HepG2 (cell line): ENCODE data around the gene SLC6A8. TPM values are rescaled to one million over a fixed set of nuclear protein-coding genes. Genes with fewer than 3 reads are reported as not detected.

Experiments
- ARID2 ChIP-seq: sonication (generic); formaldehyde crosslinking; IDR thresholded peaks from 2 replicates; pipeline ENCODE4 v1.8.1; 2022; ENCODE audit warnings: mild to moderate bottlenecking, missing genetic modification reagents, borderline replicate concordance
- GTF2F1 ChIP-seq: fragments of 150-350 bp; IDR thresholded peaks from 2 replicates; pipeline ENCODE4 v1.6.1; 2014; ENCODE audit warnings: low read length
- KLF16 ChIP-seq, 2 experiments: sonication (generic) in 1 of 2; formaldehyde crosslinking in 1 of 2; IDR thresholded peaks; 2 replicates each; pipeline versions ENCODE4 v1.6.1 to v1.8.0; 2016 to 2023; ENCODE audit warnings: missing genetic modification reagents in 2 of 2, missing compliant biosample characterization in 1 of 2
- PHF8 ChIP-seq: sonication (generic); formaldehyde crosslinking; IDR thresholded peaks from 2 replicates; pipeline ENCODE4 v1.5.0; 2020; ENCODE audit warnings: missing genetic modification reagents
- RAD21 ChIP-seq: fragments of 450-650 bp; formaldehyde crosslinking; IDR thresholded peaks from 2 replicates; pipeline ENCODE4 v1.5.0; 2020; ENCODE audit warnings: mild to moderate bottlenecking
- TAF1 ChIP-seq: sonication (generic); formaldehyde crosslinking; IDR thresholded peaks from 2 replicates; pipeline ENCODE4 v1.4.0; 2020; ENCODE audit warnings: missing genetic modification reagents
- ZBTB3 ChIP-seq: sonication (generic); formaldehyde crosslinking; IDR thresholded peaks from 2 replicates; pipeline ENCODE4 v1.4.0; 2020; ENCODE audit warnings: low read depth, mild to moderate bottlenecking, moderate library complexity, missing genetic modification reagents, borderline replicate concordance
- ZC3H13 ChIP-seq: sonication (generic); formaldehyde crosslinking; IDR thresholded peaks from 2 replicates; pipeline ENCODE4 v1.8.1; 2023; ENCODE audit warnings: mild to moderate bottlenecking, missing genetic modification reagents, moderate library complexity
- ZNF547 ChIP-seq: sonication (generic); formaldehyde crosslinking; IDR thresholded peaks from 2 replicates; pipeline ENCODE4 v1.5.1; 2020; ENCODE audit warnings: mild to moderate bottlenecking, missing genetic modification reagents
- polyA plus RNA-seq, 8 experiments: library from polyadenylated mRNA; depleted of rRNA in 3 of 8; stranded (reverse) in 7 of 8; unstranded in 1 of 8; fragments of >200 nt; fragmentation: Illumina TruSeq in 4 of 8; extraction: Trizol in 4 of 8; gene quantifications; 2 replicates each; pipeline versions ENCODE4 v1.2.1 to v1.2.3, GENCODE V29; 2011 to 2016; ENCODE audit warnings: low read depth in 4 of 8, missing spikeins in 1 of 8, mixed read lengths in 1 of 8; ENCODE audit not compliant: insufficient read depth in 1 of 8
- total RNA-seq, 5 experiments: library from RNA; depleted of rRNA; stranded (reverse); fragments of >200 nt; fragmentation: Illumina TruSeq; extraction: Trizol; gene quantifications; 2 replicates each; pipeline ENCODE4 v1.2.3, GENCODE V29; 2016; ENCODE audit warnings: low read depth in 1 of 5
- TF ChIP-seq, protein P1 (sequence below): sonication (generic); formaldehyde crosslinking; IDR thresholded peaks from 2 replicates; pipeline ENCODE4 v1.5.1; 2020; ENCODE audit warnings: mild to moderate bottlenecking, missing genetic modification reagents, borderline replicate concordance
- TF ChIP-seq, protein P2 (sequence below): sonication (generic); formaldehyde crosslinking; IDR thresholded peaks from 2 replicates; pipeline ENCODE4 v1.9.0; 2021; ENCODE audit warnings: mild to moderate bottlenecking, missing genetic modification reagents
- TF ChIP-seq, protein P3 (sequence below): sonication (generic); formaldehyde crosslinking; IDR thresholded peaks from 2 replicates; pipeline ENCODE4 v1.4.0; 2020; ENCODE audit warnings: missing genetic modification reagents, borderline replicate concordance

Gene SLC6A8
- total and polyA plus RNA-seq, 2 of the 13 experiments (the other 11 are each of a cell fraction or from before 2014, with no cell fraction given) = 13.9 to 176 TPM

DNA sequence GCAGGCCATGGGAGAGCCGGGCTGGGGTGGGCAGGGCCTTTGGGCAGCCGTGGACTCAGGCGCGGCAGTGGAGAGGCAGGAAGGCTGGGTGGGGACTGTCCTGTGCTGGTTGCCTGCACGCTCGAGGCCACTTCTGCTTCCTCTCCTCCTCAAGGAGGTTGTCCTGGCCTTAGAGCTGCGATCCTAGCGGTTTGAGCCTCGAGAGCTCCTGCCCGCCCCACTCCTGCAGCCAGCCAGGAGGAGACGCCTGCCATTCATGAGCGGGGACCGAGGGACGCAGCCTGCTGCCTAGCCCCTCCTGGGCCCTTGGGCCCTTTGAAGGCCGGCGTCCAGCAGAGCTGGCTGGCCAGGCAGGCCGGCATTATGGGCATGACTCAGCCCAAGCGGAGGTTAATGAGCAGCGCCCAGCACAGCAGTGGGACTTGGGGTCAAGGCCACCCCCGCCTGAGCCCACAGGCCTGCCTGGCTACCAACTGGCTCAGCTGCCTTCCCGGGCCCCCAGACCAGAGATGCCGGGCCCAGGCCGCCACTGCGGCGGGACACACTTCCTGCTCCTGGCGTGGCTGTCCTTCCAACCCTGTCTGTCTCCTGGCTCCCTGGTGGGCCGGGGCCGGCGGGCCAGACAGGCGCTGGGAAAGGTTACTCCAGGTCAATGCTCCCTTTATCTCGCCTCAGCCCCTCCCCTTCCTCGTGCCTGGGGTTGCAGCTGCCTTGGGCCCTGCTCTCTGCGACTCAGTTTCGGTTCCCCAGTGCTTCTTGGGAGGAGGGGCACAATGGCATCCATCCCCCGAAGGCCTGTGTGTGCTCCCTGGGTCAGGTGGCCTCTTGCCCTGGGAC lies 38.8 kb downstream of the SLC6A8 start (continued):
- TF ChIP-seq, protein P1, sequence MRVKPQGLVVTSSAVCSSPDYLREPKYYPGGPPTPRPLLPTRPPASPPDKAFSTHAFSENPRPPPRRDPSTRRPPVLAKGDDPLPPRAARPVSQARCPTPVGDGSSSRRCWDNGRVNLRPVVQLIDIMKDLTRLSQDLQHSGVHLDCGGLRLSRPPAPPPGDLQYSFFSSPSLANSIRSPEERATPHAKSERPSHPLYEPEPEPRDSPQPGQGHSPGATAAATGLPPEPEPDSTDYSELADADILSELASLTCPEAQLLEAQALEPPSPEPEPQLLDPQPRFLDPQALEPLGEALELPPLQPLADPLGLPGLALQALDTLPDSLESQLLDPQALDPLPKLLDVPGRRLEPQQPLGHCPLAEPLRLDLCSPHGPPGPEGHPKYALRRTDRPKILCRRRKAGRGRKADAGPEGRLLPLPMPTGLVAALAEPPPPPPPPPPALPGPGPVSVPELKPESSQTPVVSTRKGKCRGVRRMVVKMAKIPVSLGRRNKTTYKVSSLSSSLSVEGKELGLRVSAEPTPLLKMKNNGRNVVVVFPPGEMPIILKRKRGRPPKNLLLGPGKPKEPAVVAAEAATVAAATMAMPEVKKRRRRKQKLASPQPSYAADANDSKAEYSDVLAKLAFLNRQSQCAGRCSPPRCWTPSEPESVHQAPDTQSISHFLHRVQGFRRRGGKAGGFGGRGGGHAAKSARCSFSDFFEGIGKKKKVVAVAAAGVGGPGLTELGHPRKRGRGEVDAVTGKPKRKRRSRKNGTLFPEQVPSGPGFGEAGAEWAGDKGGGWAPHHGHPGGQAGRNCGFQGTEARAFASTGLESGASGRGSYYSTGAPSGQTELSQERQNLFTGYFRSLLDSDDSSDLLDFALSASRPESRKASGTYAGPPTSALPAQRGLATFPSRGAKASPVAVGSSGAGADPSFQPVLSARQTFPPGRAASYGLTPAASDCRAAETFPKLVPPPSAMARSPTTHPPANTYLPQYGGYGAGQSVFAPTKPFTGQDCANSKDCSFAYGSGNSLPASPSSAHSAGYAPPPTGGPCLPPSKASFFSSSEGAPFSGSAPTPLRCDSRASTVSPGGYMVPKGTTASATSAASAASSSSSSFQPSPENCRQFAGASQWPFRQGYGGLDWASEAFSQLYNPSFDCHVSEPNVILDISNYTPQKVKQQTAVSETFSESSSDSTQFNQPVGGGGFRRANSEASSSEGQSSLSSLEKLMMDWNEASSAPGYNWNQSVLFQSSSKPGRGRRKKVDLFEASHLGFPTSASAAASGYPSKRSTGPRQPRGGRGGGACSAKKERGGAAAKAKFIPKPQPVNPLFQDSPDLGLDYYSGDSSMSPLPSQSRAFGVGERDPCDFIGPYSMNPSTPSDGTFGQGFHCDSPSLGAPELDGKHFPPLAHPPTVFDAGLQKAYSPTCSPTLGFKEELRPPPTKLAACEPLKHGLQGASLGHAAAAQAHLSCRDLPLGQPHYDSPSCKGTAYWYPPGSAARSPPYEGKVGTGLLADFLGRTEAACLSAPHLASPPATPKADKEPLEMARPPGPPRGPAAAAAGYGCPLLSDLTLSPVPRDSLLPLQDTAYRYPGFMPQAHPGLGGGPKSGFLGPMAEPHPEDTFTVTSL (CRISPR knock-in tag) = no peak; the same call in 1 of the 2 replicates
- TF ChIP-seq, protein P2, sequence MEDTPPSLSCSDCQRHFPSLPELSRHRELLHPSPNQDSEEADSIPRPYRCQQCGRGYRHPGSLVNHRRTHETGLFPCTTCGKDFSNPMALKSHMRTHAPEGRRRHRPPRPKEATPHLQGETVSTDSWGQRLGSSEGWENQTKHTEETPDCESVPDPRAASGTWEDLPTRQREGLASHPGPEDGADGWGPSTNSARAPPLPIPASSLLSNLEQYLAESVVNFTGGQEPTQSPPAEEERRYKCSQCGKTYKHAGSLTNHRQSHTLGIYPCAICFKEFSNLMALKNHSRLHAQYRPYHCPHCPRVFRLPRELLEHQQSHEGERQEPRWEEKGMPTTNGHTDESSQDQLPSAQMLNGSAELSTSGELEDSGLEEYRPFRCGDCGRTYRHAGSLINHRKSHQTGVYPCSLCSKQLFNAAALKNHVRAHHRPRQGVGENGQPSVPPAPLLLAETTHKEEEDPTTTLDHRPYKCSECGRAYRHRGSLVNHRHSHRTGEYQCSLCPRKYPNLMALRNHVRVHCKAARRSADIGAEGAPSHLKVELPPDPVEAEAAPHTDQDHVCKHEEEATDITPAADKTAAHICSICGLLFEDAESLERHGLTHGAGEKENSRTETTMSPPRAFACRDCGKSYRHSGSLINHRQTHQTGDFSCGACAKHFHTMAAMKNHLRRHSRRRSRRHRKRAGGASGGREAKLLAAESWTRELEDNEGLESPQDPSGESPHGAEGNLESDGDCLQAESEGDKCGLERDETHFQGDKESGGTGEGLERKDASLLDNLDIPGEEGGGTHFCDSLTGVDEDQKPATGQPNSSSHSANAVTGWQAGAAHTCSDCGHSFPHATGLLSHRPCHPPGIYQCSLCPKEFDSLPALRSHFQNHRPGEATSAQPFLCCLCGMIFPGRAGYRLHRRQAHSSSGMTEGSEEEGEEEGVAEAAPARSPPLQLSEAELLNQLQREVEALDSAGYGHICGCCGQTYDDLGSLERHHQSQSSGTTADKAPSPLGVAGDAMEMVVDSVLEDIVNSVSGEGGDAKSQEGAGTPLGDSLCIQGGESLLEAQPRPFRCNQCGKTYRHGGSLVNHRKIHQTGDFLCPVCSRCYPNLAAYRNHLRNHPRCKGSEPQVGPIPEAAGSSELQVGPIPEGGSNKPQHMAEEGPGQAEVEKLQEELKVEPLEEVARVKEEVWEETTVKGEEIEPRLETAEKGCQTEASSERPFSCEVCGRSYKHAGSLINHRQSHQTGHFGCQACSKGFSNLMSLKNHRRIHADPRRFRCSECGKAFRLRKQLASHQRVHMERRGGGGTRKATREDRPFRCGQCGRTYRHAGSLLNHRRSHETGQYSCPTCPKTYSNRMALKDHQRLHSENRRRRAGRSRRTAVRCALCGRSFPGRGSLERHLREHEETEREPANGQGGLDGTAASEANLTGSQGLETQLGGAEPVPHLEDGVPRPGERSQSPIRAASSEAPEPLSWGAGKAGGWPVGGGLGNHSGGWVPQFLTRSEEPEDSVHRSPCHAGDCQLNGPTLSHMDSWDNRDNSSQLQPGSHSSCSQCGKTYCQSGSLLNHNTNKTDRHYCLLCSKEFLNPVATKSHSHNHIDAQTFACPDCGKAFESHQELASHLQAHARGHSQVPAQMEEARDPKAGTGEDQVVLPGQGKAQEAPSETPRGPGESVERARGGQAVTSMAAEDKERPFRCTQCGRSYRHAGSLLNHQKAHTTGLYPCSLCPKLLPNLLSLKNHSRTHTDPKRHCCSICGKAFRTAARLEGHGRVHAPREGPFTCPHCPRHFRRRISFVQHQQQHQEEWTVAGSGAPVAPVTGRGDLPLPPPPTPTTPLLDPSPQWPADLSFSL (CRISPR knock-in tag) = no peak
- TF ChIP-seq GTF2F1 = no peak
- TF ChIP-seq, protein P3, sequence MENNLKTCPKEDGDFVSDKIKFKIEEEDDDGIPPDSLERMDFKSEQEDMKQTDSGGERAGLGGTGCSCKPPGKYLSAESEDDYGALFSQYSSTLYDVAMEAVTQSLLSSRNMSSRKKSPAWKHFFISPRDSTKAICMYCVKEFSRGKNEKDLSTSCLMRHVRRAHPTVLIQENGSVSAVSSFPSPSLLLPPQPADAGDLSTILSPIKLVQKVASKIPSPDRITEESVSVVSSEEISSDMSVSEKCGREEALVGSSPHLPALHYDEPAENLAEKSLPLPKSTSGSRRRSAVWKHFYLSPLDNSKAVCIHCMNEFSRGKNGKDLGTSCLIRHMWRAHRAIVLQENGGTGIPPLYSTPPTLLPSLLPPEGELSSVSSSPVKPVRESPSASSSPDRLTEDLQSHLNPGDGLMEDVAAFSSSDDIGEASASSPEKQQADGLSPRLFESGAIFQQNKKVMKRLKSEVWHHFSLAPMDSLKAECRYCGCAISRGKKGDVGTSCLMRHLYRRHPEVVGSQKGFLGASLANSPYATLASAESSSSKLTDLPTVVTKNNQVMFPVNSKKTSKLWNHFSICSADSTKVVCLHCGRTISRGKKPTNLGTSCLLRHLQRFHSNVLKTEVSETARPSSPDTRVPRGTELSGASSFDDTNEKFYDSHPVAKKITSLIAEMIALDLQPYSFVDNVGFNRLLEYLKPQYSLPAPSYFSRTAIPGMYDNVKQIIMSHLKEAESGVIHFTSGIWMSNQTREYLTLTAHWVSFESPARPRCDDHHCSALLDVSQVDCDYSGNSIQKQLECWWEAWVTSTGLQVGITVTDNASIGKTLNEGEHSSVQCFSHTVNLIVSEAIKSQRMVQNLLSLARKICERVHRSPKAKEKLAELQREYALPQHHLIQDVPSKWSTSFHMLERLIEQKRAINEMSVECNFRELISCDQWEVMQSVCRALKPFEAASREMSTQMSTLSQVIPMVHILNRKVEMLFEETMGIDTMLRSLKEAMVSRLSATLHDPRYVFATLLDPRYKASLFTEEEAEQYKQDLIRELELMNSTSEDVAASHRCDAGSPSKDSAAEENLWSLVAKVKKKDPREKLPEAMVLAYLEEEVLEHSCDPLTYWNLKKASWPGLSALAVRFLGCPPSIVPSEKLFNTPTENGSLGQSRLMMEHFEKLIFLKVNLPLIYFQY = no peak
- peak; percentile 56 for TF ChIP-seq PHF8
- TF ChIP-seq RAD21 (CRISPR knock-in tag) = 0 out of 2 replicates have a peak, but pooled peaks have one; percentile 44
- TF ChIP-seq ZC3H13 (CRISPR knock-in tag) = peak; percentile 78
- TF ChIP-seq ZBTB3 (CRISPR knock-in tag) = no peak
- TF ChIP-seq ZNF547 (CRISPR knock-in tag) = no peak; the same call in 1 of the 2 replicates
- TF ChIP-seq TAF1 (CRISPR knock-in tag) = peak; percentile 68
- TF ChIP-seq KLF16 (CRISPR knock-in tag; IDR thresholded peaks at IDR 0.05) = peak in 1 of 2 experiments; percentile 31; a peak in 1 of 4 replicates
- peak; percentile 34; the same call in 1 of the 2 replicates for TF ChIP-seq ARID2
